Hematopoietic multipotent progenitor cell treated with erythropoietin and hydrocortisone succinate and interleukin-3 and kit ligand, for 8 days (in vitro differentiated cells): Measurements from ENCODE around the gene RARA.

Experiments
- DNase-seq: peaks from one replicate; pipeline ENCODE4 v3.0.0-alpha.2; 2015

The RARA gene

GRCh38 chr17:40329839-40330794, 21.1 kb downstream of the RARA start:
- DNase-seq, result peak; percentile 85

GRCh38 chr17:40330850-40331470, 22.0 kb downstream of the RARA start:
- DNase-seq, result no peak

GRCh38 chr17:40331743-40332641, 23.0 kb downstream of the RARA start:
- no peak for DNase-seq

GRCh38 chr17:40333781-40334448, 24.9 kb downstream of the RARA start:
- DNase-seq, result no peak

GRCh38 chr17:40335620-40336019, 26.6 kb downstream of the RARA start:
- no peak for DNase-seq

- DNase-seq, result no peak
These were observed 28.4 kb downstream of the RARA start for GRCh38 chr17:40337351-40337750.

- peak; percentile 26 for DNase-seq
These were observed 29.1 kb downstream of the RARA start for GRCh38 chr17:40338058-40338457.

GRCh38 chr17:40338941-40339649, 30.1 kb downstream of the RARA start:
- DNase-seq, result peak; percentile 34

- DNase-seq, result no peak
These were observed 31.3 kb downstream of the RARA start for GRCh38 chr17:40340327-40340726.

GRCh38 chr17:40340880-40341807, 32.2 kb downstream of the RARA start:
- peak; percentile 81 for DNase-seq

GRCh38 chr17:40341808-40342503, 33.0 kb downstream of the RARA start:
- no peak for DNase-seq

- no peak for DNase-seq
These were observed 33.7 kb downstream of the RARA start for GRCh38 chr17:40342504-40343218.

GRCh38 chr17:40343219-40344119, 34.5 kb downstream of the RARA start:
- no peak for DNase-seq

- no peak for DNase-seq
These were observed 35.6 kb downstream of the RARA start for GRCh38 chr17:40344421-40345160.

GRCh38 chr17:40345161-40345993, 36.4 kb downstream of the RARA start:
- DNase-seq, result peak; percentile 47

GRCh38 chr17:40345994-40346764, 37.2 kb downstream of the RARA start:
- no peak for DNase-seq
